ENCODE measurements around the gene CNGB1. TPM values are rescaled to one million over a fixed set of nuclear protein-coding genes. Genes with fewer than 3 reads are reported as not detected.

The CNGB1 gene
- total and polyA plus RNA-seq, 2 of the 13 experiments (the other 11 are each of a cell fraction or from before 2014, with no cell fraction given), result 0.02 to 0.15 TPM

DNA sequence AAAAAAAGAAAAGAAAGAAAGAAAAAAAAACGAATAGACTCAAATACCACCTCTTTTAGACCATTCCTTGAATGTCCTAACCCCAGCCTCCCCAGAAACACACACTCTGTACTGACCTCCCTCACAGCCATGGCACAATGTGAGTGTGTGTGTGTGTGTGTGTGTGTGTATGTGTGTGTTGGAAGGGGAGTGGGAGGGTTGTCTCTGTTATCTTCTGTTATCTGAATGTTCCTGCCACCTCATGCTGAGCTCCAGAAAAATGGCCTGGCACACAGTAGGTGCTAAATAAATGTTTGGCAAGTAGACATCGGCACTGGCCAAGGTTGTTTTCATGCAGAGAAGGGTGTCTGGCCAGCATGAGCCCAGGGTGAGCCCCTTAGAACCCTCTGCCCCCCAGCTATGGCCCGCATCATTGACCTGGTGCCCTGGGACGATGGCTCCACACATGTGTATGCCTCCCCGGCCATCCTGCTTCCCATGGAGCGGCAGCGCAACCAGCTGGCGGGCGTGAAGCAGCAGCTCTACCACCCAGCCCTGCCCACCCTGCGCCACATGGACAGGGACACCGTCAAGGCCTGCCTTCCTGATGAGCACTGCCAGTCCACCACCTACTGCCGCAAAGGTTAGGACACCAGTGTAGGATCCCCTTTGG is 6.6 kb upstream of the CNGB1 start (continued):
- TF ChIP-seq, protein P1, sequence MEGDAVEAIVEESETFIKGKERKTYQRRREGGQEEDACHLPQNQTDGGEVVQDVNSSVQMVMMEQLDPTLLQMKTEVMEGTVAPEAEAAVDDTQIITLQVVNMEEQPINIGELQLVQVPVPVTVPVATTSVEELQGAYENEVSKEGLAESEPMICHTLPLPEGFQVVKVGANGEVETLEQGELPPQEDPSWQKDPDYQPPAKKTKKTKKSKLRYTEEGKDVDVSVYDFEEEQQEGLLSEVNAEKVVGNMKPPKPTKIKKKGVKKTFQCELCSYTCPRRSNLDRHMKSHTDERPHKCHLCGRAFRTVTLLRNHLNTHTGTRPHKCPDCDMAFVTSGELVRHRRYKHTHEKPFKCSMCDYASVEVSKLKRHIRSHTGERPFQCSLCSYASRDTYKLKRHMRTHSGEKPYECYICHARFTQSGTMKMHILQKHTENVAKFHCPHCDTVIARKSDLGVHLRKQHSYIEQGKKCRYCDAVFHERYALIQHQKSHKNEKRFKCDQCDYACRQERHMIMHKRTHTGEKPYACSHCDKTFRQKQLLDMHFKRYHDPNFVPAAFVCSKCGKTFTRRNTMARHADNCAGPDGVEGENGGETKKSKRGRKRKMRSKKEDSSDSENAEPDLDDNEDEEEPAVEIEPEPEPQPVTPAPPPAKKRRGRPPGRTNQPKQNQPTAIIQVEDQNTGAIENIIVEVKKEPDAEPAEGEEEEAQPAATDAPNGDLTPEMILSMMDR (CRISPR knock-in tag; IDR thresholded peaks at IDR 0.05), result peak; percentile 91
- TF ChIP-seq ZBTB38 (CRISPR knock-in tag; IDR thresholded peaks at IDR 0.05) (peak; percentile 39; the same call in 1 of the 2 replicates), PCBP2 (optimal IDR thresholded peaks at IDR 0.05; ENCODE audit: low read depth, low read length, poor library complexity, severe bottlenecking) (no peak)
- TF ChIP-seq, protein P2, sequence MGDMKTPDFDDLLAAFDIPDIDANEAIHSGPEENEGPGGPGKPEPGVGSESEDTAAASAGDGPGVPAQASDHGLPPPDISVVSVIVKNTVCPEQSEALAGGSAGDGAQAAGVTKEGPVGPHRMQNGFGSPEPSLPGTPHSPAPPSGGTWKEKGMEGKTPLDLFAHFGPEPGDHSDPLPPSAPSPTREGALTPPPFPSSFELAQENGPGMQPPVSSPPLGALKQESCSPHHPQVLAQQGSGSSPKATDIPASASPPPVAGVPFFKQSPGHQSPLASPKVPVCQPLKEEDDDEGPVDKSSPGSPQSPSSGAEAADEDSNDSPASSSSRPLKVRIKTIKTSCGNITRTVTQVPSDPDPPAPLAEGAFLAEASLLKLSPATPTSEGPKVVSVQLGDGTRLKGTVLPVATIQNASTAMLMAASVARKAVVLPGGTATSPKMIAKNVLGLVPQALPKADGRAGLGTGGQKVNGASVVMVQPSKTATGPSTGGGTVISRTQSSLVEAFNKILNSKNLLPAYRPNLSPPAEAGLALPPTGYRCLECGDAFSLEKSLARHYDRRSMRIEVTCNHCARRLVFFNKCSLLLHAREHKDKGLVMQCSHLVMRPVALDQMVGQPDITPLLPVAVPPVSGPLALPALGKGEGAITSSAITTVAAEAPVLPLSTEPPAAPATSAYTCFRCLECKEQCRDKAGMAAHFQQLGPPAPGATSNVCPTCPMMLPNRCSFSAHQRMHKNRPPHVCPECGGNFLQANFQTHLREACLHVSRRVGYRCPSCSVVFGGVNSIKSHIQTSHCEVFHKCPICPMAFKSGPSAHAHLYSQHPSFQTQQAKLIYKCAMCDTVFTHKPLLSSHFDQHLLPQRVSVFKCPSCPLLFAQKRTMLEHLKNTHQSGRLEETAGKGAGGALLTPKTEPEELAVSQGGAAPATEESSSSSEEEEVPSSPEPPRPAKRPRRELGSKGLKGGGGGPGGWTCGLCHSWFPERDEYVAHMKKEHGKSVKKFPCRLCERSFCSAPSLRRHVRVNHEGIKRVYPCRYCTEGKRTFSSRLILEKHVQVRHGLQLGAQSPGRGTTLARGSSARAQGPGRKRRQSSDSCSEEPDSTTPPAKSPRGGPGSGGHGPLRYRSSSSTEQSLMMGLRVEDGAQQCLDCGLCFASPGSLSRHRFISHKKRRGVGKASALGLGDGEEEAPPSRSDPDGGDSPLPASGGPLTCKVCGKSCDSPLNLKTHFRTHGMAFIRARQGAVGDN (CRISPR knock-in tag; IDR thresholded peaks at IDR 0.05), result peak; percentile 45
- TF ChIP-seq, protein P3, sequence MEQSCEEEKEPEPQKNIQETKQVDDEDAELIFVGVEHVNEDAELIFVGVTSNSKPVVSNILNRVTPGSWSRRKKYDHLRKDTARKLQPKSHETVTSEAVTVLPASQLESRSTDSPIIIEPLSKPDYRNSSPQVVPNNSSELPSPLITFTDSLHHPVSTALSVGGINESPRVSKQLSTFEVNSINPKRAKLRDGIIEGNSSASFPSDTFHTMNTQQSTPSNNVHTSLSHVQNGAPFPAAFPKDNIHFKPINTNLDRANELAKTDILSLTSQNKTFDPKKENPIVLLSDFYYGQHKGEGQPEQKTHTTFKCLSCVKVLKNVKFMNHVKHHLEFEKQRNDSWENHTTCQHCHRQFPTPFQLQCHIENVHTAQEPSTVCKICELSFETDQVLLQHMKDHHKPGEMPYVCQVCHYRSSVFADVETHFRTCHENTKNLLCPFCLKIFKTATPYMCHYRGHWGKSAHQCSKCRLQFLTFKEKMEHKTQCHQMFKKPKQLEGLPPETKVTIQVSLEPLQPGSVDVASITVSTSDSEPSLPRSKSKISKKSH (CRISPR knock-in tag; IDR thresholded peaks at IDR 0.05; ENCODE audit: borderline replicate concordance), result peak; percentile 34; the same call in 1 of the 2 replicates

All from HepG2 (cell line).